Ovary (tissue), 9 donors: Measurements from ENCODE around the gene TMEM72. TPM values are rescaled to one million over a fixed set of nuclear protein-coding genes. Genes with fewer than 3 reads are reported as not detected.

Experiments
- DNase-seq, 5 donors: peaks; one replicate each; pipeline ENCODE4 v3.0.0-alpha.2; 2019 to 2020
- H3K27ac ChIP-seq, 2 donors: fragments of 200-600 bp; one replicate each; pipeline versions ENCODE4 v1.5.1 to v1.8.0; 2019 to 2022
- H3K27me3 ChIP-seq: fragments of 200-600 bp; one replicate; pipeline ENCODE4 v1.8.0; 2022
- H3K36me3 ChIP-seq: fragments of 200-600 bp; sonication (generic); one replicate; pipeline ENCODE4 v1.5.1; 2019
- H3K4me1 ChIP-seq: one replicate; pipeline ENCODE4 v1.8.1; 2013; ENCODE audit warnings: mild to moderate bottlenecking, moderate library complexity; ENCODE audit not compliant: insufficient read depth
- H3K4me3 ChIP-seq: fragments of 200-600 bp; sonication (generic); one replicate; pipeline ENCODE4 v1.5.1; 2017
- H3K9me3 ChIP-seq, 2 donors: fragments of 200-600 bp in 1 of 2; sonication (generic) in 1 of 2; one replicate each; pipeline versions ENCODE4 v1.5.1 to v1.8.1; 2013 to 2019; ENCODE audit warnings: mild to moderate bottlenecking in 1 of 2, moderate library complexity in 1 of 2
- EP300 ChIP-seq: sonication (generic); formaldehyde crosslinking; IDR thresholded peaks from one replicate; pipeline ENCODE4 v1.6.1; 2017; ENCODE audit warnings: antibody characterized with exemption
- POLR2A ChIP-seq: fragments of 450-650 bp; IDR thresholded peaks from one replicate; pipeline ENCODE4 v1.6.1; 2017; ENCODE audit warnings: antibody characterized with exemption, mild to moderate bottlenecking, moderate library complexity
- WGBS, 3 donors: extraction: QIAGEN DNeasy Blood & Tissue Kit in 1 of 3; methylation state at CpG; one replicate each; pipeline versions ENCODE4 v1.1.5 to v1.1.7; 2013 to 2017; 5-methylcytosine and 5-hydroxymethylcytosine counted together
- intact Hi-C, 4 donors: fragments of 100-400 bp; cut with DNase I; formaldehyde crosslinking; loops; one replicate each; pipeline versions ENCODE4 v1.11.0 to v1.15.1; 2022 to 2023
- polyA plus RNA-seq, 2 donors: library from polyadenylated mRNA; stranded (reverse); fragments of 200-250 nt in 1 of 2; fragments of 350-450 nt in 1 of 2; fragmentation: Illumina TruSeq in 1 of 2; extraction: RNeasy Lipid Tissue Mini Kit (QIAGEN cat#74804) in 1 of 2; gene quantifications; one replicate each; pipeline ENCODE4 v1.2.3, GENCODE V29; 2013 to 2014
- total RNA-seq, 7 donors: library from RNA; depleted of rRNA in 2 of 7; stranded (reverse); fragments of >200 nt in 2 of 7; fragmentation: NEBNext Ultra II Directional in 3 of 7; extraction: Animal tissue kit (Norgen Biotek cat#: 25700) in 3 of 7; gene quantifications; one replicate each; pipeline versions ENCODE4 v1.1.0 to v1.2.4, GENCODE V29; 2016 to 2023
- TF ChIP-seq, protein P1 (sequence below), 3 donors: fragments of 450-650 bp in 2 of 3; fragments of 200-600 bp in 1 of 3; IDR thresholded peaks; one replicate each; pipeline versions ENCODE4 v1.5.1 to v1.8.0; 2016 to 2022; ENCODE audit warnings: antibody characterized with exemption in 3 of 3, mild to moderate bottlenecking in 1 of 3
- donor health status: DM: no; HTN: no; CAD: no; lungs with moderate emphysema.
- donor health status: DM: no; HTN: no; CAD: no.
- donor health status: Bipolar disorder and iron deficiency.
- donor health status: DM: yes; HTN: yes; CAD: no.
- donor health status: DM: no; HTN: no; CAD: no.
- donor health status: DM: yes; HTN: yes; CAD: no.

Gene TMEM72
- total and polyA plus RNA-seq, 9 donors = 0.05 TPM; not detected in 8

DNA sequence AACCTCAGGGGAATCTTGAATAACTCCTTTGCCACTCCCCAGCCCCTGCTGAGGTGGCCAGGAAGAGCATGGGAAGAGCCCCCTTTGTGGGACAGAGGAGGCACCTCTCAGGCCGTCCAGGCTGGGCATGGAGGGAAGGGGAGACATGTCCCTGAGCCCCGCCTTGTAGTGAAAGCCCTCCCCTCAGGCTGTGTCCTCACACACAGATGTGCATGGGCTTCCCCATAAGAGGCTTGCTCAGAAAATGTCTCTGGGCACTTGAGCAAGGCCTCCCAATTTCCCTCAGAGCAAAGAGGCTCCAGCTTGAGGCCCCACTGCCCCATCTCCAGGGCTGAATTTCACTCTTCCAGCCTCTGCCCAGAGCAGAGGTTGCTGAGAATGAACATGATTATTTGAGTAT, 3.8 kb downstream of the TMEM72 start:
- Histone ChIP-seq H3K27ac (no peak overlapping the region), H3K4me1 (peaks cover 5% of the 10 kb centered on the region), H3K27me3 (no peaks in the 10 kb centered on the region), H3K36me3 (no peaks in the 10 kb centered on the region), H3K4me3 (no peak overlapping the region), H3K9me3 (no peaks in the 10 kb centered on the region)
- TF ChIP-seq EP300 (no peak), POLR2A (no peak)
- TF ChIP-seq, protein P1, sequence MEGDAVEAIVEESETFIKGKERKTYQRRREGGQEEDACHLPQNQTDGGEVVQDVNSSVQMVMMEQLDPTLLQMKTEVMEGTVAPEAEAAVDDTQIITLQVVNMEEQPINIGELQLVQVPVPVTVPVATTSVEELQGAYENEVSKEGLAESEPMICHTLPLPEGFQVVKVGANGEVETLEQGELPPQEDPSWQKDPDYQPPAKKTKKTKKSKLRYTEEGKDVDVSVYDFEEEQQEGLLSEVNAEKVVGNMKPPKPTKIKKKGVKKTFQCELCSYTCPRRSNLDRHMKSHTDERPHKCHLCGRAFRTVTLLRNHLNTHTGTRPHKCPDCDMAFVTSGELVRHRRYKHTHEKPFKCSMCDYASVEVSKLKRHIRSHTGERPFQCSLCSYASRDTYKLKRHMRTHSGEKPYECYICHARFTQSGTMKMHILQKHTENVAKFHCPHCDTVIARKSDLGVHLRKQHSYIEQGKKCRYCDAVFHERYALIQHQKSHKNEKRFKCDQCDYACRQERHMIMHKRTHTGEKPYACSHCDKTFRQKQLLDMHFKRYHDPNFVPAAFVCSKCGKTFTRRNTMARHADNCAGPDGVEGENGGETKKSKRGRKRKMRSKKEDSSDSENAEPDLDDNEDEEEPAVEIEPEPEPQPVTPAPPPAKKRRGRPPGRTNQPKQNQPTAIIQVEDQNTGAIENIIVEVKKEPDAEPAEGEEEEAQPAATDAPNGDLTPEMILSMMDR (IDR thresholded peaks at IDR 0.05) = no peak
- no peak for DNase-seq
- 92% methylated on average over 2 of the region's 2 CpGs for WGBS, 3 donors
- intact Hi-C loops = no loop called here

DNA sequence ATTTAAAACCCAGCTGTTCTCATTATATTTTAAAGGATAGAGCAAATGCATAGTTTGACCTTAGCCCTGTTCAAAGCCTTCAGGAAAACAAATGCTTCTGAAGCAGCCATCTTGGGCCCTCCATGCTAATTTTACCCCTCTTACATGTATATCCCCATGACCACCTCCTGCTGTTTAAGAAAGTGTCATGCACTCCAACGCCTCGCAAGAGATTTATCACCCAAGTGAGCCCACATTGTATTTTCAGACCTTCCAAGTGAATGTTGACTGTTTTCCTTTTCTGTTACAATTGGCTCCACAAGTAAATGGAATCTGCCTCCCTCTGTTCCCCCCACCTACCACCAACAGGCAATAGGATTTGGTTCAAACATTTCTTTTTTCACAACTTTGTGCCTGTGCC, 5.3 kb downstream of the TMEM72 start:
- TF ChIP-seq EP300 (no peak), POLR2A (no peak)
- TF ChIP-seq, protein P1 (IDR thresholded peaks at IDR 0.05) = no peak
- H3K27ac ChIP-seq = no peak overlapping the region
- 48 to 63% (median 48%) methylated on average over 2 of the region's 2 CpGs for WGBS, 3 donors

DNA sequence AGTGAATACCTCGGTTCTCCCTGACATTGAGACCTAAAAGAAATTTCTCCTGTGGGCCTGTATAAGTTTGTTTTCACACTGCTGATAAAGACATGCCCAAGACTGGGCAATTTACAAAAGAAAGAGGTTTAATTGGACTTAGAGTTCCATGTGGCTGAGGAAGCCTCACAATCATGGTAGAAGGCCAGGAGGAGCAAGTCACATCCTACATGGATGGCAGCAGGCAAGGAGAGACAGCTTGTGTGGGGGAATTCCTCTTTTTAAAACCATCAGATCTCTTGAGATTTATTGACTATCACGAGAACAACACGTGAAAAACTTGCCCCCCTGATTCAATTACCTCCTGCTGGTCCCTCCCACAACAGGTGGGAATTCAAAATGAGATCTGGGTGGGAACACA, 6.7 kb downstream of the TMEM72 start:
- H3K9me3 ChIP-seq = no peaks in the 10 kb centered on the region
- no peaks in the 10 kb centered on the region for H3K4me1 ChIP-seq
- H3K4me3 ChIP-seq = no peak overlapping the region
- TF ChIP-seq POLR2A (no peak), EP300 (no peak)
- TF ChIP-seq, protein P1 (IDR thresholded peaks at IDR 0.05) = no peak
- H3K27ac ChIP-seq = no peak overlapping the region
- DNase-seq = no peak
- H3K36me3 ChIP-seq = no peaks in the 10 kb centered on the region
- no peaks in the 10 kb centered on the region for H3K27me3 ChIP-seq
- WGBS, 3 donors = 77 to 85% (median 78%) methylated on average over 3 of the region's 3 CpGs
- intact Hi-C loops = no loop called here

More for the DNA sequence above, 5.3 kb downstream of the TMEM72 start:
- DNase-seq = no peak
- Histone ChIP-seq H3K4me1 (peaks cover 2% of the 10 kb centered on the region), H3K36me3 (no peaks in the 10 kb centered on the region), H3K4me3 (no peak overlapping the region), H3K27me3 (no peaks in the 10 kb centered on the region), H3K9me3 (no peaks in the 10 kb centered on the region)
- intact Hi-C loops = no loop called here

DNA sequence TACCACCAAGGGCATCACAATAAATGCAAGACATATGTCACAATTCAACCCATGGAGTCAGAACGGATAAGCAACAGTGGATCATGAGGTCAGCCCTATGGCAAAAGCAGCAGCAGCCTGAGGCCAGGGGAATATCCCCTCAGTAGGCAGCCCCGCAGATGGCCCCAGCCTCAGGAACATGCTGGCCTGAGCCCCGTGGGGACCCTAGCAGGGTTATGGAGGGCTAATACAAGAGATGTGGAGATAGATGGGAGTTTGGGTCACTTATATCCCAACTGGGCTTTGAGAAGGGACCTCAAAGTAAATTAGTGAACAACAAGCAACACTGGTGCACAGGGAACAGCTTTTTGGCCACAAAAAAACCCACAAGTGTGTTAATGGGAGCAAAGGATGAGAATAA, 9.1 kb downstream of the TMEM72 start:
- no peak overlapping the region for H3K4me3 ChIP-seq
- H3K36me3 ChIP-seq = no peaks in the 10 kb centered on the region
- H3K27me3 ChIP-seq = no peaks in the 10 kb centered on the region
- TF ChIP-seq, protein P1 (IDR thresholded peaks at IDR 0.05) = no peak
- TF ChIP-seq EP300 (no peak), POLR2A (no peak)
- intact Hi-C loops = no loop called here
- no peaks in the 10 kb centered on the region for H3K9me3 ChIP-seq
- WGBS, 3 donors = 87 to 90% (median 89%) methylated on average over 3 of the region's 3 CpGs
- H3K4me1 ChIP-seq = no peaks in the 10 kb centered on the region
- no peak for DNase-seq
- no peak overlapping the region for H3K27ac ChIP-seq

DNA sequence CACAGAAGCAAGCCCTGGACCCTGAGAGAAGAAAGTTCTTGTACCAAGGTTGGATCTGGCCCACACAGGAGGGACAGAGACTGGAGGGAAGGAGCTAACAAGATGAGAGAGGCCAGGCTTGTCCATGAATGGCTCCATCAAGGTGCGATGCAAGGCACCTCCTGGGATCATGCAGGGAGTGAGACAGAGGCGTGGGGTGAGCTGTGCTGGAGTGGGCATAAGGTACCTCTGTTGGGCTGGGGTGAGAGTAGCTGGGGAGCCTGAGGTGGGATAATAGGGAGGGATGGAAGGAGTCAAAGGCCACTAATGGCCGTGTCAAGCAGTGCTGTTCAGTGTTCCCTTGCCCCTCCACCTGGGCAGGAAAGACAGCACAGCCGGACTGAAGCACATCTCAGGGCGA, 9.9 kb downstream of the TMEM72 start:
- TF ChIP-seq EP300 = no peak
- TF ChIP-seq, protein P1 (IDR thresholded peaks at IDR 0.05) = no peak
- no peak for TF ChIP-seq POLR2A
- H3K27me3 ChIP-seq = no peaks in the 10 kb centered on the region
- 87 to 94% (median 89%) methylated on average over 5 of the region's 5 CpGs for WGBS, 3 donors
- DNase-seq = no peak
- no peaks in the 10 kb centered on the region for H3K4me1 ChIP-seq
- no peaks in the 10 kb centered on the region for H3K9me3 ChIP-seq
- no peaks in the 10 kb centered on the region for H3K36me3 ChIP-seq
- H3K27ac ChIP-seq = no peak overlapping the region
- H3K4me3 ChIP-seq = no peak overlapping the region
- intact Hi-C loops = no loop called here
